Muscle of leg (tissue), 11 donors: ENCODE measurements around the gene EHMT1. TPM values are rescaled to one million over a fixed set of nuclear protein-coding genes. Genes with fewer than 3 reads are reported as not detected.
"Not testable (repeated sequence)": the region's sequence is repeated elsewhere in the genome, so short reads cannot be mapped to it uniquely, and the experiment has no call there.

ENCODE experiments used
- DNase-seq: peaks from one replicate; pipeline ENCODE4 v3.0.0; 2013
- H3K27ac ChIP-seq: one replicate; pipeline ENCODE4 v1.5.1; 2013; ENCODE audit warnings: mild to moderate bottlenecking, low read length, control low read depth
- H3K27me3 ChIP-seq: one replicate; pipeline ENCODE4 v1.6.1; 2013; ENCODE audit warnings: low read length; ENCODE audit not compliant: control insufficient read depth, insufficient read depth
- H3K36me3 ChIP-seq: one replicate; pipeline ENCODE4 v1.6.1; 2013; ENCODE audit warnings: low read length; ENCODE audit not compliant: control insufficient read depth, insufficient read depth
- H3K4me1 ChIP-seq: one replicate; pipeline ENCODE4 v1.6.1; 2013; ENCODE audit warnings: low read length; ENCODE audit not compliant: control insufficient read depth, insufficient read depth
- H3K4me3 ChIP-seq: one replicate; pipeline ENCODE4 v1.5.1; 2013; ENCODE audit warnings: low read length, control low read depth
- H3K9me3 ChIP-seq: replicated peaks from 2 replicates; pipeline ENCODE4 v1.6.1; 2013; ENCODE audit warnings: low read depth, low read length; ENCODE audit not compliant: control insufficient read depth
- WGBS: methylation state at CpG from one replicate; pipeline ENCODE4 v1.1.5; 2013; ENCODE audit warnings: missing lambda C conversion rate; ENCODE audit not compliant: insufficient coverage; 5-methylcytosine and 5-hydroxymethylcytosine counted together
- polyA plus RNA-seq, 8 donors: library from polyadenylated mRNA; unstranded; fragments of 120-200 nt; gene quantifications; one replicate each; pipeline versions ENCODE4 v1.2.1 to v1.2.3, GENCODE V29; 2013; ENCODE audit warnings: inconsistent platforms in 1 of 8, low replicate concordance in 1 of 8; ENCODE audit not compliant: insufficient read length in 8 of 8, insufficient read depth in 1 of 8
- total RNA-seq: library from RNA; stranded (reverse); fragments of 120-200 nt; gene quantifications from one replicate; pipeline ENCODE4 v1.2.4, GENCODE V29; 2013

Gene EHMT1
- total and polyA plus RNA-seq, 9 donors, result 29.9 to 59.7 (median 47.7) TPM

- H3K27me3 ChIP-seq, result no peaks in the 10 kb centered on the region
- no peak for DNase-seq
- H3K4me1 ChIP-seq, result no peaks in the 10 kb centered on the region
- WGBS, result 92% methylated on average over 31 of the region's 31 CpGs
- H3K36me3 ChIP-seq, result peaks cover 79% of the 10 kb centered on the region
- H3K4me3 ChIP-seq, result no peak overlapping the region
- no peak overlapping the region for H3K27ac ChIP-seq
- no peaks in the 10 kb centered on the region for H3K9me3 ChIP-seq
These were observed 181.6 kb downstream of the EHMT1 start for GRCh38 chr9:137800196-137801022.

- no peak overlapping the region for H3K27ac ChIP-seq
- no peaks in the 10 kb centered on the region for H3K27me3 ChIP-seq
- 97% methylated on average over 7 of the region's 7 CpGs for WGBS
- H3K4me1 ChIP-seq, result no peaks in the 10 kb centered on the region
- H3K36me3 ChIP-seq, result peaks cover 74% of the 10 kb centered on the region
- no peaks in the 10 kb centered on the region for H3K9me3 ChIP-seq
- no peak for DNase-seq
- no peak overlapping the region for H3K4me3 ChIP-seq
These were observed 182.2 kb downstream of the EHMT1 start for GRCh38 chr9:137801023-137801319.

GRCh38 chr9:137802021-137802420 is 183.2 kb downstream of the EHMT1 start:
- WGBS, result 87% methylated on average over 4 of the region's 4 CpGs
- no peak for DNase-seq
- Histone ChIP-seq H3K27me3 (no peaks in the 10 kb centered on the region), H3K36me3 (peaks cover 67% of the 10 kb centered on the region), H3K27ac (no peak overlapping the region), H3K9me3 (no peaks in the 10 kb centered on the region), H3K4me1 (no peaks in the 10 kb centered on the region), H3K4me3 (no peak overlapping the region)

- Histone ChIP-seq H3K4me3 (no peak overlapping the region), H3K36me3 (peaks cover 63% of the 10 kb centered on the region), H3K27ac (no peak overlapping the region), H3K4me1 (no peaks in the 10 kb centered on the region), H3K27me3 (no peaks in the 10 kb centered on the region), H3K9me3 (no peaks in the 10 kb centered on the region)
- WGBS, result 98% methylated on average over 12 of the region's 19 CpGs
- DNase-seq, result no peak
These were observed 183.9 kb downstream of the EHMT1 start for GRCh38 chr9:137802521-137803243.

- WGBS, result 89% methylated on average over 14 of the region's 14 CpGs
- H3K9me3 ChIP-seq, result no peaks in the 10 kb centered on the region
- peaks cover 55% of the 10 kb centered on the region for H3K36me3 ChIP-seq
- no peak overlapping the region for H3K27ac ChIP-seq
- no peaks in the 10 kb centered on the region for H3K4me1 ChIP-seq
- no peak overlapping the region for H3K4me3 ChIP-seq
- H3K27me3 ChIP-seq, result no peaks in the 10 kb centered on the region
- DNase-seq, result no peak
These were observed 186.3 kb downstream of the EHMT1 start for GRCh38 chr9:137804908-137805630.

GRCh38 chr9:137807721-137808703 is 189.2 kb downstream of the EHMT1 start:
- Histone ChIP-seq H3K36me3 (peaks cover 38% of the 10 kb centered on the region), H3K9me3 (no peaks in the 10 kb centered on the region), H3K27ac (no peak overlapping the region), H3K4me1 (peaks cover 4% of the 10 kb centered on the region), H3K27me3 (no peaks in the 10 kb centered on the region), H3K4me3 (no peak overlapping the region)
- no peak for DNase-seq
- WGBS, result 91% methylated on average over 20 of the region's 22 CpGs

- H3K27me3 ChIP-seq, result no peaks in the 10 kb centered on the region
- peaks cover 4% of the 10 kb centered on the region for H3K4me1 ChIP-seq
- no peak overlapping the region for H3K27ac ChIP-seq
- H3K9me3 ChIP-seq, result no peaks in the 10 kb centered on the region
- H3K36me3 ChIP-seq, result peaks cover 38% of the 10 kb centered on the region
- no peak for DNase-seq
- 89% methylated on average over 19 of the region's 23 CpGs for WGBS
- no peak overlapping the region for H3K4me3 ChIP-seq
These were observed 190.3 kb downstream of the EHMT1 start for GRCh38 chr9:137809040-137809576.

GRCh38 chr9:137809726-137810450 is 191.1 kb downstream of the EHMT1 start:
- WGBS, result 99% methylated on average over 29 of the region's 69 CpGs
- not testable (repeated sequence) for H3K4me3 ChIP-seq
- H3K36me3 ChIP-seq, result peaks cover 43% of the 10 kb centered on the region

More at GRCh38 chr9:137809726-137810450, 191.1 kb downstream of the EHMT1 start:
- H3K9me3 ChIP-seq, H3K27ac ChIP-seq, H3K4me1 ChIP-seq, H3K27me3 ChIP-seq, DNase-seq: not testable (repeated sequence)
